ENCODE data around the gene GPR89B.
A peak's percentile ranks its signal among the peaks of the same experiment; 100 is the strongest.
"Not testable (repeated sequence)": the region's sequence is repeated elsewhere in the genome, so short reads cannot be mapped to it uniquely, and the experiment has no call there.

GPR89B gene

DNA sequence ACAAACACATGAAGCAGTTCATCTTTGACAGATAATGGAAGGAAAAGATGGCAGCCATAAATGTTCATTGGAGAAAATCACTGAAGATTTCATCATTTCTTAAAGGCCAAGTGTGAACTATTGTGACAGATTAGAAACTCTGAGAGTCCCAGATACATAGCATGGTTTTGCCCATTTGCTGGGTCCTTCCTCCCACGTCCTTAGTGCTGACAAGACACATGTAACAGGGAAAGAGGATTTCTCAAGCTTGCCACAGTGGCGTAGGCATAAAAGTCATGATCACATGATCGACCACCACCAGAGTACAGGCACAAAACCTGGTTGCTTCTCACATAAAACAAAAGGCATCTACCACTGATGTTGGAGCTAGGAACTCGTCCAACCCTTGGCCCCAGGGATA, 98.8 kb downstream of the GPR89B start:
- not testable (repeated sequence) for DNase-seq (ENCODE audit: low read depth in 1 of 2, low spot score in 1 of 2)

DNA sequence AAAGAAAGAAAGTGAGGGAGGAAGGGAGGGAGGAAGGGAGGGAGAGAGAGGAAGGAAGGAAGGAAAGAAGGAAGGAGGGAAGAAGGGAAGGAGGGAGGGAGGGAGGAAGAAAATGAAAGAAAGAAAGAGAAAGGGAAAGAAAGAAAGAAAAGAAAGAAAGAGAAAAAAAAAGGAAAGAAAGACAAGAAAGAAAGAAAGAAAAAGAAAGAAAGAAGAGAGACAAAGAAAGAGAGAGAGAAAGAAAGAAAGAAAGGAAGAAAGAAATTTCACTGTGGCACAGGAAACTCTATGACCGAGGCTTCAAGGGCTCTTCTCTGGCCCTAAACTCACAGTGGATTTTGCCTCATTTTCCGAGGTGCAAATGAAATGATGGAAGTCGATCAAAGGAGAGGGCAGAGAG, 104.0 kb downstream of the GPR89B start:
- not testable (repeated sequence) for DNase-seq (ENCODE audit: low read depth in 1 of 2, low spot score in 1 of 2)

DNA sequence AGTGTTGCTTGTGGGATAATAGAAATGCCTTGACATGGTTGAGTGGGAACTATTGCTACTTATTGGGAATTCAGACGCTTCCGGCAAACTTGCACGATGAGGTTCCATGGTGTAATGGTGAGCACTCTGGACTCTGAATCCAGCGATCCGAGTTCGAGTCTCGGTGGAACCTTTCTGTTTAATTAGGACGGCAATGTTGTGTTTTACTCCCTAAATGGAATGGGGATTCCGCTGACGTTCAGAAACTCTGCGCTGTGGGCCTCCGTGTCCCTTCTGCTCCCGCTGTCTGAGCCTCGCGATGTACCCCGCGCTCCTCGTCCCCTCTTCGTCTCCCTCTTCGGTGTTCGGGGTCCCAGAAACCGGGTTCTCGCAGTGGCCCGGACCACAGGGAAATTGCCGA, 104.5 kb downstream of the GPR89B start:
- DNase-seq (ENCODE audit: low read depth in 1 of 2, low spot score in 1 of 2), result not testable (repeated sequence)

DNA sequence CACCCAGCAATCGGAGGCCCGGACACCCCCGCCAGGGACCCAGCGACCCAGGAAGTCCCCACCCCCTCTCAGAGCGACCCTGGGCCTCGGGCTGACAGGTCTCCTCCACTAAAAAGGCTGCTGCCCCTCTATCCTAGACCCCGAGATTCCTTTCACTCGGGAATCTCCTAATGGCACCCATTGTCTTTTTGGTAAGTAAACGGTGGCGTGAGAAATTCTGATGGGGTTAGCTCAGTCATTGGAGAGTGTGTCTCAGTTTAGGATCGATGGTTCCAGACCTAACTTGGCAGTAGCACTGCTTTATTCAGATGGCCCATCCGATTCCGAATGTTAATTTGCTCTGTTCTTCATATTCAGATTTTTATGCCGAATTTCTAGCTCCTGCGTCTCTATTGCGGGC, 104.9 kb downstream of the GPR89B start:
- DNase-seq (ENCODE audit: low read depth in 1 of 2, low spot score in 1 of 2), result not testable (repeated sequence)

DNA sequence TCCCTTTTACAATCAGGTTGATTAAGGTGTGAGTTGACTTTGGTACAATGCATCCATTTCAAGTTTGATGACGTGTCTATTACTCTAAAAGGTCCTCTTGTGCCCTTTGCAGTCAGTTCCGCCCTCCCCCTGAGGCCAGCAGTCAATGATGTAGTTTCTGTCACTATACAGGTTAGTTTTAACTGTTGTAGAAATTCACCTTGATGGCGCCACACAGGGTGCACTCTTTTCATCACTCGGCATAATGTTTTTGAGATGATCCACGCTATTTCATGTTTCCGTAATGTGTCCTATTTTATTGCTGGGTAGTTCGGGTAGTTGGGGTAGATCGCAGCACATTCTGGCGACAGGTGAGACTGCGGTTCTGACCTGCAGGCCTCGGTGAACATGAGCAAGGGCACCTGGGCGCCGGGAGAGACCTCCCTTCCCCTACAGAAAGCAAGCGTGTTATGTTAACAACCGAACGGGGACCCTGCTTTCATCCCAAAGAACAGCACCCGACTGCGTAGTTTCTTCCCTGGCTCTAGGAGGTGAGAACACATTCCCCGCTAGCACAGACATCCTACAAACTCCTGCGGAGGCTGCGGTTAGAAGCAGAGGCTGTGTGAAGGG, 109.7 kb downstream of the GPR89B start:
- DNase-seq (ENCODE audit: low read depth in 1 of 2, low spot score in 1 of 2), result not testable (repeated sequence)

DNA sequence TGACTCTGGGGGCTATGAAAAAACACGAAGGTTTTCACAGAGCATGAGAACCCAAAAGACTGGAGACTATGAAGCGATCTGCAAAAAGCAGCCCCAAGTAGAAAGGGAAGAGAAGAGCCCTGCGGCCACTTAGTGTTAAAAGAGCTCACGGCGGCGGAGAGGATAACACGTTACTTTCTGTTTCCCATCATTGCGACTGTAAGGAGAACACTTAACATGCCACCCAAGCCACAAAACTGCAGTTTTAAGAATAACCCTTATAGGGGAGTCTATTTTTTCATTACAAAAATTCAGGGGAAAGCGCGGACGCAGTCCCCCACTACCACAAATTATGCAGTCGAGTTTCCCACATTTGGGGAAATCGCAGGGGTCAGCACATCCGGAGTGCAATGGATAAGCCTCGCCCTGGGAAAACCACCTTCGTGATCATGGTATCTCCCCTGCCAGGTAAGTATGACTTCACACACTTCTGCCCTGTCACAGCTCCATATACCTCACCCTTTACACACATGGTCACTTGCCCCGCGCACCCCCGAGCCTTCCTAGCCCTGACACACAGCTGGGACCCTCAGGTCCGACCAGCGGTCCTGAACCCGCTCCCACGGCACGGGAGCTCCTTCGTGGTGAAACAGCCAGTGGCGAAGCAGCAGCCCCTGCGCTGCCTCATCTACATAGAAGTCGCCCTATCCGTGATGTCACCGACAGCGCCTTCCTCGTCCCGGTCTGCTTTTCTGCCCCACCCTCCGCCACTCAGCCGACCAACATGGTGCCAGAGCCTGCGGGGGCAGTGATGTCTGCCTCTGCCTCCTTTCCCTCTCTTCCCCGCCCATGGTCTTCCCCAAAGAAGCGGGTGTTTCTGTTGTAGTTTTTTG, 110.5 kb downstream of the GPR89B start:
- peak; percentile 37 to 39 for DNase-seq (ENCODE audit: low read depth in 1 of 2, low spot score in 1 of 2)
